ENCODE data around the gene TIAL1.
A peak's percentile ranks its signal among the peaks of the same experiment; 100 is the strongest.

The TIAL1 gene

DNA sequence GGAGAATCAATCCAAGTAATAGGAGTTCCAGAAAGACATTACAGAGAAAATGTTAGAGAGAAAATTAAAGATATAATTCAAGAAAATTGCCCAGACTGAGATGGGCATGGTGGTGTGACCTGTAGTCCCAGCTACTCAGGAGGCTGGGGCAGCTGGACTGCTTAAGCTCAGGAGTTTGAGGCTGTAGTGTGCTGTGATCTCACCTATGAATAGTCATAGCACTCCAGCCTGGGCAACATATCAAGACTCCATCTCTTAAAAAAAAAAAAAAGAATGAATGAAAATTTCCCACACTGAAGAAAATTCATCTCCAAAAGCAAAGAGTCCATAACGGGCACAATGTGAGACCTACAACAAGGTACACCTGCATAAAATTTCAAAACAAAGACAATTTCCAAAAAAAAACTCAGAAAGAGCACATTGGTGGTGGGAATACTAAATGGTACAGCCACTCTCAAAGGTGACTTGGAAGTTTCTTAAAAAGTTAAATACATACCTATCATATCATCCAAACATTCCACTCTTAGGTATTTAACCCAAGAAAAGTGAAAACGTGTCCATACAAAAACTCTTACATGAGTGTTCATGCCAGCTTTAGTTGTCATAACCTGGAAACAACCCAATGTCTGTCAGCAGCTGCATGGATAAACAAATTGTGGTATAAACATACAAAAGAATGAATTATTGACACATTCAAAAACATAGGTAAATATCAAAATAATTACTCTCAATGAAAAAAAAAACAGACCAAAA is 47.3 kb downstream of the TIAL1 start:
- no peak for DNase-seq (ENCODE audit: extremely low read depth, low read depth)
- no peak overlapping the region for H3K4me3 ChIP-seq (replicated peaks; ENCODE audit: low read depth, low read length)
- TF ChIP-seq, protein P1, sequence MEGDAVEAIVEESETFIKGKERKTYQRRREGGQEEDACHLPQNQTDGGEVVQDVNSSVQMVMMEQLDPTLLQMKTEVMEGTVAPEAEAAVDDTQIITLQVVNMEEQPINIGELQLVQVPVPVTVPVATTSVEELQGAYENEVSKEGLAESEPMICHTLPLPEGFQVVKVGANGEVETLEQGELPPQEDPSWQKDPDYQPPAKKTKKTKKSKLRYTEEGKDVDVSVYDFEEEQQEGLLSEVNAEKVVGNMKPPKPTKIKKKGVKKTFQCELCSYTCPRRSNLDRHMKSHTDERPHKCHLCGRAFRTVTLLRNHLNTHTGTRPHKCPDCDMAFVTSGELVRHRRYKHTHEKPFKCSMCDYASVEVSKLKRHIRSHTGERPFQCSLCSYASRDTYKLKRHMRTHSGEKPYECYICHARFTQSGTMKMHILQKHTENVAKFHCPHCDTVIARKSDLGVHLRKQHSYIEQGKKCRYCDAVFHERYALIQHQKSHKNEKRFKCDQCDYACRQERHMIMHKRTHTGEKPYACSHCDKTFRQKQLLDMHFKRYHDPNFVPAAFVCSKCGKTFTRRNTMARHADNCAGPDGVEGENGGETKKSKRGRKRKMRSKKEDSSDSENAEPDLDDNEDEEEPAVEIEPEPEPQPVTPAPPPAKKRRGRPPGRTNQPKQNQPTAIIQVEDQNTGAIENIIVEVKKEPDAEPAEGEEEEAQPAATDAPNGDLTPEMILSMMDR (IDR thresholded peaks at IDR 0.05; ENCODE audit: low read depth, low read length, missing control alignments): no peak

DNA sequence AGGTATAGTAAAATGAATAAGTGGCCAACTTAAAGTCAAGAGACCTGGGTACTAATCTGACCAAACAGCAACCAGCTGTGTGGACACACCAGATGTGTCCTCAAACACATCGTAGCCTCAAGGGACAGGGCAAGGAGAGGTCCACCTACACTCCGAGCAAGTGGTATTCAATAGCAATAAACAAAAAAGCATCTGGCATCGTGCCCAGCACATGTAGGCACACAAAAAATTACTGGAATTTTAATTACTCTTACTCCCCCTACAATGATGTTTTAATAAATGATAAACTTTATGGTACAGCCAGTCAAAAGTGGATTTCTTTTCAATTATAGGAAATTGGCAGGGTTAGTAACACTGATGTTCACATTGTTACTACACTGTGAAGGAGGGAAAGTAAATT is 50.8 kb downstream of the TIAL1 start:
- H3K4me3 ChIP-seq (replicated peaks; ENCODE audit: low read depth, low read length): no peak overlapping the region
- TF ChIP-seq, protein P1 (IDR thresholded peaks at IDR 0.05; ENCODE audit: low read depth, low read length, missing control alignments): no peak
- no peak for DNase-seq (ENCODE audit: extremely low read depth, low read depth)

DNA sequence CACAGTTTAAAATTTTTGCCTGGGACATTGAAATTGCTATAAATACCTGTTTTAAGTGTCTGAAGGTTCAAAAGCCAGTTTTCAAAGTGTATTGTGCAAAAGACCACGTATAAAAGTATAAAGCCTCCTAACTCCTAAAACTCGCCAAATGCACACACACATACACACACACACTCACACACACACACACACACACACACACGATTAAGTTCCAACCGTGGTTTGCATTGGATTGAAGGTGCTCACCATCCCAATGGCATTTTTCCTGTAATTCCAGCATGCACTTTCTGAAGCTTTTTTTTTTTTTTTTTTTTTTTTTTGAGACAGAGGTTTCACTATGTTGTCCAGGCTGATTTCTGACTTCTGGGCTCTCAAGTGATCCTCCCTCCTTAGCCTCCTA is 51.5 kb downstream of the TIAL1 start:
- DNase-seq (ENCODE audit: extremely low read depth, low read depth): no peak
- no peak overlapping the region for H3K4me3 ChIP-seq (replicated peaks; ENCODE audit: low read depth, low read length)
- TF ChIP-seq, protein P1 (IDR thresholded peaks at IDR 0.05; ENCODE audit: low read depth, low read length, missing control alignments): no peak

DNA sequence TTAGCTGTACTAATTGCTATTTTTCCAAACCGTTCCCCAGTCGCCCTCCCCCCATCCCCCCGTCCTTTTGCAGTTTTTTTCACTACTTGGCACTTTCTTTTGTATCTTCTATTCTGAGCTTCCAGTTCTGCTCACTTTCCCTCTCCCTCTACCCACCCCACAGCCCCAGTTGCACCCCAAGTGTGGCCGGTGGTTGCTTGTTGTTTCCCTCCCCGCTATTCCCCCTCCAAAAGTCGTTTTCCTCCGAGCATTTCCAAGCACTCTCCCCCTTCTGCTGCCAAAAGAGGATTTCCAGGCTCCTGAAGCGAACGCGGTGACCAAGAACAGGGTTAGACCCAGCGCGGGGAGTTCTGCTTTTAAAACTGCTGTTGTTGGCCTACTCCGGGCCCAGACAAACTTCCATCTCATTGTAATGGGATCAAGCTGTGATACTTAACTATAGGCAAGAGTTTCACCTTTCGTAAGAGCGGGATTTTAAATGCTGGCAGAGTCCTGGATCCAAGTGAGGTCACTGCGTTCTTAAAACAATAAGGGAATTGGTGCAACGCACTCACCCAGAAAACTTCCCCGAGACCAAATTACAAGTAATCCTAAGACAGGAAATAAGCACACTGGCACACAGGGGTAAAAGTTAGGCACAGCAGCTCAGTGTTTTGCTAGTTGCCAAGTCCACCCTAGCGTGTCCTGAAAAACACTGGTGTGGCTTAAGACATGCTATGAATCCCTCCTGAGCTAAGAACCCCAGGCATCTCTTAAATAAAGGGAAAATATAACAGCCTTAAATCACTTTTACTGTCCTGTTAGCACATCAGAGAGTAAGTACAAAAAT is 52.7 kb downstream of the TIAL1 start:
- DNase-seq (ENCODE audit: extremely low read depth, low read depth): no peak
- peak overlapping the region; percentile 85; the same call in 1 of the 2 replicates for H3K4me3 ChIP-seq (replicated peaks; ENCODE audit: low read depth, low read length)
- TF ChIP-seq, protein P1 (IDR thresholded peaks at IDR 0.05; ENCODE audit: low read depth, low read length, missing control alignments): no peak

DNA sequence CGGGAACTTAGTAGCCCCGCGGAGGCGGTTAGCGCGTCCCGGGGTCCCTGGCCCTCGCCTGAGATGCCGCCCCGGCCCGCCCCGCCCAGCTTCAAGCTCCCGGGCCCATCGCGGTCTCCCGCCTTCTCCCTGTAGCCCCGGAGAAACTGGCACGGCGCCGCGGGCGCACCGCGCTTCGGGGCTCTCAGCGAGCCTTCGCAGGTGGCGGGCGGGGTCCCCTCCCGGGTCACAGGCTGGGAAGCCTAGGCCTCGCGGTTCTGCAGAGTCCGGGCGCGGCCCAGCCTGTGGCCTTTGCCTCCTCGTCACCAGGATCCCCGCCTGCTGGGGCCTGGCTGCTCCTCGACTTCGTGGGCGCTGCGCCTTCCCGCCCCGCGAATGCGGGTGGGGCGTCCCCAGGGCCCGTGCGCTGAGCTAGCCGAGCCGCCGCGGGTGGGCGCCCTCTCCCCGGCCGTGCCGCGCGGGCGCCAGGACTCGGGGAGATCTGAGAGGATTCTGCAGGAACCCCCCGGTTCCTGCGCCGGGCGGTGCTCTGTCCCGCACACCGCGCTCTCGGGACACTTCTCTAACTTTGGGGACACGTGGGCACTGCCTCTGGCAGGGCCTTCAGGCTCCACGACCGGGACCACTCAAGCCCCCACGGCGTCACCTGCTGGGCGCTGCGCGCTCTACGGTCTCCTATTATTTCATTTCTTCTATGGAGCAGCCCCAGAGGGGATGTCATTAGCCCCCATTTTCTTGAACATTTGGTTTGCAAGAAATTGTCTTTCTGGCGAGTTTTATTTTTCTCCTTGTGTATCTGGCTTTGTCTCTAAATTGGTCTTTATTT is 53.6 kb downstream of the TIAL1 start:
- DNase-seq (ENCODE audit: extremely low read depth, low read depth): no peak
- H3K4me3 ChIP-seq (replicated peaks; ENCODE audit: low read depth, low read length): peak overlapping the region; percentile 85
- TF ChIP-seq, protein P1 (IDR thresholded peaks at IDR 0.05; ENCODE audit: low read depth, low read length, missing control alignments): peak; percentile 53

DNA sequence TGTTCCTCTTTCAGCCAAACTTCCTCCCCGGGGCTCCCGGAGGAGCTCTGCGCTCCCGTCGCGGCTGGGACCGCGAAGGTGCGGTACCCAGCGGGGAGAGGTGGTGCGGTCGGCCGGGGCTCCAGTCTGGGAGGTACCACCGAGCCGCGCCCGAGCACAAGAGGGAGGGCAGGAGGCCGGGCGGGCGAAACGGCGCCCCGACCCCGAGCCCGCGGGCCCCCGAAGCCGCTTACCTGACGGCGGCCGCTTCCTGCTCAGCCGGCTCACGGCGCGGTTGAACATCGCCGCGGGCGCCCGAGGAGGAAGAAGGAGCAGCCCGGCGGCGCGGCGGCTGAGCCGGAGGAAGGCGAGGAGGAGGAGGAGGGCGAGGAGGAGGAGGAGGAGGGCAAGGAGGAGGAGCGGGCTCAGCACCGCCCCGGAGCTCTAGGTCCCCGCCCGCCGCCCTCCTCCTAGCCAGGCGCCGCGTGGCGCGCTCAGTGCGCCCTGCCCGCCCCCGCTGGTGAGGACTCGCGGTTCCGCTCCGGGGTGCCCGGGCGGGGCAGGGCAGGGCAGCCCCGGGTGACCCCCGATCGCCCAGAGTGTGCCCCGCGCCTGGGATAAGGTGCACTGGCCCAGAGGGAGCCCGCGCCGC is 54.3 kb downstream of the TIAL1 start, which contains the start of gene RGS10:
Gene RGS10 (minus strand): TSS at position 363 of the 631 bp plus-strand sequence. CDS start 81 bp downstream, at position 282.
- peak within 1 kb of the TSS; percentile 85 for H3K4me3 ChIP-seq (replicated peaks; ENCODE audit: low read depth, low read length)
- TF ChIP-seq, protein P1 (IDR thresholded peaks at IDR 0.05; ENCODE audit: low read depth, low read length, missing control alignments): no peak
- DNase-seq (ENCODE audit: extremely low read depth, low read depth): no peak
